GM21367 (cell line): Measurements from ENCODE around the gene FBXL7.

ENCODE experiments used
- ATAC-seq: cut with Tn5 transposase; IDR thresholded peaks from one replicate; pipeline ENCODE4 v1.9.1; 2021; ENCODE audit not compliant: unreplicated experiment

The FBXL7 gene

DNA sequence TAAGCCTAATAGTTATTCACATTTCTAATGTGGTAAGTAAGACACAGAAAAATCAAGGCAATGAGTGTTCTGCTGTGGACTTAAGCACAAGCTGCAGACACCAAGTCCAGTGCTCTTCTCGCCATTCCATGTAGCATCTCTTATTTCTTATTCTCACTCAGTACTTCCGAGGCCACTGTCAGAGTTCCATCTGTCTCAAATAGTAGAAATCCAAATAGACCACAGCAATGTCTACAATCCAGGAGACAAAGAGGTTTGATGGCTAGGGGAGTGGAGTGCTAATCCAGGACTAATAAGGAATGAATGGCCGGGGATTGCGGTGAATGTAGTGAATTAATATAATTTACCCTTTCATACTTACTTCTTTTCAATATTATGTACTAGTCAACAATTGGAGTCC is 147.3 kb downstream of the FBXL7 start:
- ATAC-seq = no peak

- ATAC-seq = no peak
Measured at GRCh38 chr5:15650266-15650665, 150.3 kb downstream of the FBXL7 start.

DNA sequence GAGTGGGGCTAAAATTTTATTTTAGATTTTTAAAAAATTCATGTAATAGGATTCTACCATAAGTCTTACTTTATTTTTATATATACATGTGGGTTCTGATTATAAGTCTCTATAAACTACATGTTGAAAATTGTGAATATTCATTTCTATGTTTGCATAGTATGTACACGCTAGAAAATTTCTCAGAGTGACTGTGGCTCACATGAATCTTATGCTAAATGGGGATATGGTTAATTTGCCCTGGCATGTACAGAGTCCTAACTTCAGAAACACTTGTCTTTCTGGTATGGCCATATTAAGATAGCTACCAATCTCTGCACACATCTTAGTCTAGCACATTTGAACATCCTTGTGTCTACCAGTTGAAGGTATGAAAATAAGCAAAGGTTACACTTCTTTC is 154.8 kb downstream of the FBXL7 start:
- no peak for ATAC-seq

- no peak for ATAC-seq
Measured at GRCh38 chr5:15655683-15656082, 155.7 kb downstream of the FBXL7 start.

GRCh38 chr5:15664961-15665360 is 165.0 kb downstream of the FBXL7 start:
- no peak for ATAC-seq

- ATAC-seq = no peak
Measured at GRCh38 chr5:15669826-15670225, 169.8 kb downstream of the FBXL7 start.

- ATAC-seq = no peak
Measured at GRCh38 chr5:15674716-15675115, 174.7 kb downstream of the FBXL7 start.

DNA sequence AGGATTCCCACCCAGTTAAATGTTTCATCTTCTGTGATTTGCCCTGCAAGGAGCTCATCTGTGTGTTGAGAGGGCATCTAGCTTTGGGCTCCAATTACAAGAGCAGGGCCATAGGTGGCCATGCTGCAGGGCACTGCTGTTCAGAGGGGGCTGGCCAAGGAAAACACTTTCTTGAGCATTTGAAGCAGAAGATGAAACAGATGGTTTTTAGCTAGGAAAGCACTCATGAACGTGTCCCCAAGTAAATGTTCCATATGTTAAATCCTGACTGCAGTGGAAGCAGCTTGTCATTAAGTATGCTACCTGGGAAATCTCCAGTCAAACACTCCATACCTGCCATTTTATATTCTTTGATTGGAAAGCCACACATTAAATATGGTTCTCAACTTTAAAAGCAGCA is 176.6 kb downstream of the FBXL7 start:
- ATAC-seq = no peak

DNA sequence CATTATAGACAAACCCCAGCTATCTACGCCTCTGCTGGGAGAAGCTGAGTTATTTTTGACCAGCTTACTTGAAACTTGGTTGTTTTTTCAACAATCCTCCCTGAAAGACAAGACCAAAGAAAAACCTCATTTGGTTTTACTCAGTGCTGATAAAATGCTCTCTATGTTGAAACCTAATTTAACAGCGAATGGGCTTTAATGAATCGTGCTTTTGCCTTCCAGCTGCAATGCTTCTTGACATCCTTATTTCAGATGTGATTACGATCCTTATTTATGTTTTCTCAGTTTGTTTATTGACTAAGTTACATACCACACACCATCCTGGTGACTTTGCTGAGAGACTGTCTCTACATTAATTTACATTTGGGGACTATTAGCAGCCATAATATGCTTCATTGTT is 179.2 kb downstream of the FBXL7 start:
- ATAC-seq = no peak

- ATAC-seq = no peak
Measured at GRCh38 chr5:15680455-15680854, 180.5 kb downstream of the FBXL7 start.

GRCh38 chr5:15682122-15682521 is 182.1 kb downstream of the FBXL7 start:
- ATAC-seq = no peak

DNA sequence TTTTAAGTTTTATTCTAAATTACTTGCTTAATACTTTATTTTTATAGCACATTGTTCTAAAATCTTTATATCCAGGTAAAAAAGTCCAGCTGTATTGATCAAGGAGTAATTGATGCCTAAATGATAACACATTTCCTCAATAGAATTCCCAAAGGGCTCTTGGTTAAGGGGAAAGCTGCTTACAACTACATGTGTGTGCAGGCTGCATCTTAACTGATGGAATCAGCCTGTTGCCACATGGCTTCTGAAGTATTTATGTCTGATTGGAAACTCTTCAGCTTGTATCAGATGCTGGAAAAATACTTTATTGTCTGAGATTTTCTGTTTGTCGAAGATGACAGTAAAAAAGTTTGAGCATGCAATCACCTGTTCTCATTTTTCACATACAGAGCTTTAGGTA is 182.6 kb downstream of the FBXL7 start:
- ATAC-seq = no peak

GRCh38 chr5:15683332-15683731 is 183.4 kb downstream of the FBXL7 start:
- ATAC-seq = no peak

DNA sequence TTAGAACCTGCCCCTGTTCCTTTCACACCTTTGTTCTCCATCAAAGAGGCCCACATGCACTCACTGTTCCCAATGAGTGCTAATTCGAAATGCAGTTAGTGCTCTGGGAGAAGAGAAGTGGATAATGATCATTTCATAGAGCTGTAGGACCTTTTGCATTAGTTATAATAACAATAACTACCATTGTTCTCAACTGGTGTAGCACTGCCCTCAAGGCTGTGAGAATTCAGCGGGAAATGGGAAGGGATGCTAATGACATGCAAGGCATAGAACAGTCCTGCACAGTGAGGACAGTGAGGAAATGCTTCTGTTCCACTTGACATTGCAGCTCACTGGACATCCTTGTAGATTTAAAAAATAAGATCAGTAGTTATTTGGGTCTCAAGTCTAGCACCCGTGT is 187.4 kb downstream of the FBXL7 start:
- ATAC-seq = no peak

DNA sequence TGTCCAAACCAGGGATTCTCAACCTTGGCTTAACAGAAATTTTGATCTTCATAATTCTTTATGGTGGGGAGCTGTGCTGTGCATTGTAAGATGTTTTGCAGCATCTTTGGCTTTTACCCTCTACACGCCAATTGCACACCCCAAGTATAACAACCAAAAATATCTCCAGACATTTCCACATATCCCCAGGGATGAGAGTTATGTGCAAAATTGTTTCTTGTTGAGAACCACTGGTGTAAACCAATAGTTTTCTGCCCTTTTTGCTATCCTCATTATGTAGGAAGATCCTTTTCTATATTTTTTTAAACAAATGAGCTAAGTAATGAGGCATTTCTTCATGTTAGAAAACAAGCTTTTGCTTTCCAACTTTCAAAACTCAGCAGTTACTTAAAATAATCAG is 189.9 kb downstream of the FBXL7 start:
- no peak for ATAC-seq

DNA sequence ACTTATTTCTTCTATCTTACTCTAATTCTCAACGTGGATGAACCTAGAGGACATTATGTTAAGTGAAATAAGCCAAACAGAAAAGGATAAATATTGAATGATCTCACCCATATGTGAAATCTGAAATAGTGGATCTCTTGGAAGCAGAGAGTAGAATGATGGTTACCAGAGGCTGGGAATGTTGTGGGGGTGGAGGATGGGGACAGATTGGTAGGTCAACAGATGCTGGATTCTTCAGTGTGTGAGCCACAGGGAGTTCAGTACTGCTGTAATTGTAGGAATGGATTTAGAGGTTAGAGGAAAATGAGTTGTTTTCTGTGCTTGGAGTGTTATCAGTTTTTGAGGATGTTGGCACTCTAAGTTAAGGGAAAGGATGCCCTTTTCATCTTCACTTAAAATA is 190.6 kb downstream of the FBXL7 start:
- ATAC-seq = no peak

- ATAC-seq = no peak
Measured at GRCh38 chr5:15691521-15691920, 191.5 kb downstream of the FBXL7 start.

GRCh38 chr5:15692706-15693381 is 192.9 kb downstream of the FBXL7 start:
- no peak for ATAC-seq

GRCh38 chr5:15693382-15693728 is 193.4 kb downstream of the FBXL7 start:
- no peak for ATAC-seq

DNA sequence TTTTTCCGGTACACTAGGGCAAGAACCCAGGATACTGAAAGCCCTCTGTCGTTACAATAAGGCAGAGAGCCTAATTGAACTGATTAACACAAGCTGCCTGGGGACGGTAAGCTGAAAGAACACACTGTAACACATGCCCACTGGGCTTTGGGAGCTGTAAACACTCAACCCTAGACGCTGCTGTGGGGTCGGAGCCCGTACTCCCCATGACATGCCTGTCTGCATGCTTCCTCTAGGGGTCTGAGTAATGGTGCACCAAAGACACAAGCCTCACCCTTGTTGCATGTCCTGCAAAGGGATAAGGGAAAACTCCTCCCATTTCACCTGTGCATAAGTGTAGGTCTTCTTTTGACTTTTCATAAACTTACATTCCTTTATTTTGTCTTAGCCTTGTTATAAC is 194.0 kb downstream of the FBXL7 start:
- no peak for ATAC-seq

DNA sequence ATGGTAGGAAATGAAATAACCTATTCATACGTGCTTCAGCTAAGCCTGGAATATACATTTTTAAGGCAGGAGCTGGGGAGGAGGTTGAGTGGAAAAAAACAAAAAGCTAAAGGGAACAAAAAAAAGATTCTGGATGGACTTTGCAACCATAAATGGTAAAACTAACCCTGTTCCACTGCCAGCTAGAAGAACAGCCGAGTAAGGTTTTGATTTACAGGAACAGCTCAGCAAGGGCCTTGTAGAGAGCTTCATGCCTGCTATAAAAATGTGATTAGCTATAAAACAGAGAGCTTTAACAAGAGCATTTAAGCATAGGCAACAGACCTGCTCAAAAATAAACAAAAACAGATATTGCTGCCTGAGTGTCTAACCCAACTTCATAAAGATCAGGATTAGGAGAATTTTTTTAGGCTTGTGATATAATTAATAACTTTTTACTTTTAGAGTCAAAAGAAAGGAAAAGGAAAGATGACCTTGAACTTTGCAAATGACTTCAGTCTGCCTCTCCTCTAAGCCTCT is 194.8 kb downstream of the FBXL7 start:
- ATAC-seq = no peak

- ATAC-seq = no peak
Measured at GRCh38 chr5:15695215-15695731, 195.3 kb downstream of the FBXL7 start.

- ATAC-seq = no peak
Measured at GRCh38 chr5:15700373-15700772, 200.4 kb downstream of the FBXL7 start.
